MM.1S (cell line): ENCODE results near the gene EPHA2.

Experiments
- CTCF ChIP-seq: fragments of 300-600 bp; sonication (generic); IDR thresholded peaks from 2 replicates; pipeline ENCODE4 v1.5.1; 2016; ENCODE audit warnings: antibody characterized with exemption, low read length, mixed read lengths
- EZH2 ChIP-seq: fragments of 300-600 bp; sonication (generic); optimal IDR thresholded peaks from 2 replicates; pipeline ENCODE3; 2017; ENCODE audit warnings: low read depth, mild to moderate bottlenecking, antibody characterized with exemption, low read length, mixed read lengths

- no peak for TF ChIP-seq CTCF
- no peak for TF ChIP-seq EZH2
Observed at GRCh38 chr1:16176653-16177052, 20.8 kb upstream of the EPHA2 start.
